Measurements from ENCODE around the gene LDLRAD2. TPM values are rescaled to one million over a fixed set of nuclear protein-coding genes. Genes with fewer than 3 reads are reported as not detected.

LDLRAD2 gene
- total and polyA plus RNA-seq, 10 of the 15 experiments (the other 5 are each of a cell fraction or from before 2014, with no cell fraction given), result 0.04 to 0.23 (median 0.11) TPM; not detected in 7

DNA sequence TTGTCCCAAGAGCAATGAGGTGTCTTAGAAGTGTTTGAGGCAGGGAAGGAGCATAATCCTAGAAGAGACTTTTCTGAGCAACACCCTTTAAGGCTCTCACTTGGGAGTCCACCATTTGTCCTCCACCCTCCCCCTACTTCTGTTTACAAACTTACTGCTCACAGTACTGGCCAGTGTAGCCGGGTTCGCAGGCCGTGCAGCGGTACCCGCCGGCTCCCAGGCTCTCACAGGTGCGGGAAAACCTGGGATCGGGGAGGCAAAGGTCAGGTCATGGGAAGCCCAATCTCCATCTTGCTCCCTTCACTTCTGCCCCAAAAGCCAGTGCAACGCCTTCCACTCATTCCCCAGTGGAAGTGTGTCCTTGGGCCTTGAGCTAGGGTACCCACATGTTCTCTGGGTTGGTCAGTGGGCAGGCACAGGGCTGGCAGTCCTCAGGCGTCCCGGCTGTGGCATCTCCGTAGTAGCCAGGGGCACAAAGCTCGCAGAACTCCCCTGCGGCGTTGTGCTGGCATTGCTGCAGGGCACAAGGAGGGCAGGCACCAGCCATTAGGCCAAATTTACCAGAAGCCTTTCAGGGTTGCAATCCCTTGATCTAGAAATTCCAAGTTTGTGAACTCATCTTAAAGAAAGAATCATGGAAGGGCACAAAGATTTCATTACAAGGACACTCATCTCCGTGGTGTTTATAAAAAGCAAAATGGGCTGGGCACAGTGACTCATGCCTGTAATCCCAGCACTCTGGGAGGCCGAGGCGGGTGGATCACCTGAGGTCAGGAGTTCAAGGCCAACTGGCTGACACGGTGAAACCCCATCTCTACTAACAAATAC is 49.8 kb downstream of the LDLRAD2 start:
- ATAC-seq (no peak), DNase-seq (ENCODE audit: low read depth, low spot score) (no peak), FAIRE-seq (no peak)
- intact Hi-C loops (cut with micrococcal nuclease; ENCODE audit: unreplicated experiment) (no loop called here), in situ Hi-C loops (cut with MboI) (no loop called here)
- Histone ChIP-seq H3K79me2 (ENCODE audit: control insufficient read depth, insufficient read depth, low read length) (no peaks in the 10 kb centered on the region), H3K4me1 (ENCODE audit: control insufficient read depth, insufficient read depth, low read length) (peaks cover 18% of the 10 kb centered on the region), H2AFZ (ENCODE audit: control insufficient read depth, low read depth, low read length) (no peak overlapping the region), H3K9ac (ENCODE audit: control insufficient read depth, insufficient read depth, low read length) (no peak overlapping the region), H3K27me3 (replicated peaks in 1 of 2; ENCODE audit: control insufficient read depth in 2 of 2, insufficient read depth in 2 of 2, low read length in 1 of 2) (no peaks in the 10 kb centered on the region), H4K20me1 (ENCODE audit: control insufficient read depth, insufficient read depth) (no peaks in the 10 kb centered on the region), H3K9me3 (replicated peaks; ENCODE audit: control insufficient read depth, insufficient read depth, low read length) (no peaks in the 10 kb centered on the region; the same call in 2 of the 3 replicates), H3K36me3 (ENCODE audit: control insufficient read depth in 2 of 2, insufficient read depth in 2 of 2, low read length in 1 of 2) (no peaks in the 10 kb centered on the region), H3K4me3 (no peak overlapping the region), H3K4me2 (ENCODE audit: control insufficient read depth, insufficient read depth) (no peak overlapping the region), H3K27ac (ENCODE audit: control insufficient read depth, insufficient read depth) (no peak overlapping the region)
- RAD21 ChIA-PET (ENCODE audit: unreplicated experiment), result no interaction called here
- 70% methylated on average over 19 of the region's 19 CpGs for WGBS (ENCODE audit: insufficient coverage, insufficient replicate concordance, low lambda C conversion rate, missing lambda C conversion rate)
- POLR2A ChIA-PET, result no interaction called here
- SMC1A ChIA-PET (ENCODE audit: uncharacterized antibody, unreplicated experiment), result no interaction called here
- BruUV-seq (replicated peaks), result no TSS peak
- CTCF ChIA-PET, result no interaction called here
- TF ChIP-seq HDGF (IDR thresholded peaks at IDR 0.05) (no peak), RB1 (IDR thresholded peaks at IDR 0.05; ENCODE audit: borderline replicate concordance) (no peak), NR2C2 (IDR thresholded peaks at IDR 0.05; ENCODE audit: borderline replicate concordance, control insufficient read depth, insufficient read length, low read depth) (no peak), HDAC6 (IDR thresholded peaks at IDR 0.05; ENCODE audit: unreplicated experiment) (no peak), EP300 (IDR thresholded peaks at IDR 0.05; ENCODE audit: borderline replicate concordance in 1 of 2, control insufficient read depth in 1 of 2, low read depth in 2 of 2, low read length in 2 of 2) (no peak)

GRCh38 chr1:21863981-21864380 is 51.9 kb downstream of the LDLRAD2 start:
- no peaks in the 10 kb centered on the region for H3K27me3 ChIP-seq (replicated peaks in 1 of 2; ENCODE audit: control insufficient read depth in 2 of 2, insufficient read depth in 2 of 2, low read length in 1 of 2)
- ChIA-PET SMC1A (ENCODE audit: uncharacterized antibody, unreplicated experiment) (interaction anchor here (1.1 to 1.4 kb wide), 2 partner anchors 36 to 45 kb away, joined by 3 to 4 read pairs; no protein-coding TSS in a partner anchor), CTCF (no interaction called here), RAD21 (ENCODE audit: unreplicated experiment) (no interaction called here), POLR2A (no interaction called here)
- H3K4me3 ChIP-seq, result no peak overlapping the region
- intact Hi-C loops (cut with micrococcal nuclease; ENCODE audit: unreplicated experiment), result no loop called here
- no peak overlapping the region for H3K27ac ChIP-seq (ENCODE audit: control insufficient read depth, insufficient read depth)
- in situ Hi-C loops (cut with MboI), result no loop called here
- FAIRE-seq (no peak), DNase-seq (ENCODE audit: low read depth, low spot score) (no peak), ATAC-seq (no peak)
- 68% methylated on average over 12 of the region's 12 CpGs for WGBS (ENCODE audit: insufficient coverage, insufficient replicate concordance, low lambda C conversion rate, missing lambda C conversion rate)
- H3K36me3 ChIP-seq (ENCODE audit: control insufficient read depth in 2 of 2, insufficient read depth in 2 of 2, low read length in 1 of 2), result no peaks in the 10 kb centered on the region
- H3K9me3 ChIP-seq (replicated peaks; ENCODE audit: control insufficient read depth, insufficient read depth, low read length), result no peaks in the 10 kb centered on the region; the same call in 2 of the 3 replicates
- BruUV-seq (replicated peaks), result no TSS peak
- H3K4me2 ChIP-seq (ENCODE audit: control insufficient read depth, insufficient read depth), result no peak overlapping the region
- no peaks in the 10 kb centered on the region for H4K20me1 ChIP-seq (ENCODE audit: control insufficient read depth, insufficient read depth)
- no peaks in the 10 kb centered on the region for H3K79me2 ChIP-seq (ENCODE audit: control insufficient read depth, insufficient read depth, low read length)
- H2AFZ ChIP-seq (ENCODE audit: control insufficient read depth, low read depth, low read length), result no peak overlapping the region
- H3K9ac ChIP-seq (ENCODE audit: control insufficient read depth, insufficient read depth, low read length), result no peak overlapping the region
- H3K4me1 ChIP-seq (ENCODE audit: control insufficient read depth, insufficient read depth, low read length), result peaks cover 26% of the 10 kb centered on the region
- TF ChIP-seq NFIC (IDR thresholded peaks at IDR 0.05; ENCODE audit: low read depth, low read length) (no peak), HDAC6 (IDR thresholded peaks at IDR 0.05; ENCODE audit: unreplicated experiment) (no peak), IRF4 (IDR thresholded peaks at IDR 0.05; ENCODE audit: low read depth, low read length) (no peak), POLR2A (IDR thresholded peaks at IDR 0.05; ENCODE audit: low read depth, low read length) (no peak), ZNF687 (IDR thresholded peaks at IDR 0.05) (no peak)

Data from GM12878 (cell line).